Keratinocyte (primary cell): Measurements from ENCODE around the gene RIMS1. TPM values are rescaled to one million over a fixed set of nuclear protein-coding genes. Genes with fewer than 3 reads are reported as not detected.

ENCODE experiments used
- DNase-seq: peaks from one replicate; pipeline ENCODE4 v3.0.0-alpha.2; 2011; ENCODE audit warnings: low read depth, missing footprints, low spot score
- FAIRE-seq: peaks from 2 replicates; lab custom pipeline; 2011; peaks lifted over from hg19 to GRCh38; lab: Jason Lieb, UNC
- H2AFZ ChIP-seq: 2 replicates; pipeline ENCODE4 v1.6.0; 2012; ENCODE audit warnings: low read length, control low read depth, inconsistent platforms; ENCODE audit not compliant: control insufficient read depth
- H3K27ac ChIP-seq: 2 replicates; pipeline ENCODE4 v1.5.1; 2011; ENCODE audit warnings: low read length; ENCODE audit not compliant: control insufficient read depth, insufficient read depth
- H3K27me3 ChIP-seq: 3 replicates; pipeline ENCODE4 v1.6.0; 2011; ENCODE audit warnings: low read length; ENCODE audit not compliant: control insufficient read depth, insufficient read depth; ENCODE audit errors: extremely low read depth
- H3K36me3 ChIP-seq, 2 experiments: 2 replicates in 1 of 2; 3 replicates in 1 of 2; pipeline ENCODE4 v1.5.1; 2011; ENCODE audit warnings: low read length in 2 of 2, mild to moderate bottlenecking in 1 of 2; ENCODE audit not compliant: control insufficient read depth in 2 of 2, insufficient read depth in 2 of 2; ENCODE audit errors: extremely low read depth in 1 of 2
- H3K4me1 ChIP-seq: 3 replicates; pipeline ENCODE4 v1.5.1; 2011; ENCODE audit warnings: low read length; ENCODE audit not compliant: control insufficient read depth, insufficient read depth; ENCODE audit errors: extremely low read depth
- H3K4me2 ChIP-seq: 3 replicates; pipeline ENCODE4 v1.6.0; 2011; ENCODE audit warnings: low read depth, low read length; ENCODE audit not compliant: control insufficient read depth, insufficient read depth; ENCODE audit errors: extremely low read depth
- H3K4me3 ChIP-seq, 3 experiments: fragments of 200-600 bp in 1 of 3; sonication (generic) in 1 of 3; 2 replicates in 2 of 3; 3 replicates in 1 of 3; pipeline ENCODE4 v1.5.1; 2011 to 2016; ENCODE audit warnings: low read length in 3 of 3, mild to moderate bottlenecking in 3 of 3, control low read depth in 2 of 3, inconsistent platforms in 1 of 3, low read depth in 1 of 3, mixed read lengths in 1 of 3, mixed run types in 1 of 3, moderate library complexity in 1 of 3; ENCODE audit not compliant: control insufficient read depth in 2 of 3, insufficient read depth in 2 of 3; ENCODE audit errors: extremely low read depth in 1 of 3
- H3K79me2 ChIP-seq: 2 replicates; pipeline ENCODE4 v1.6.0; 2012; ENCODE audit warnings: low read length; ENCODE audit not compliant: control insufficient read depth, insufficient read depth
- H3K9ac ChIP-seq: 3 replicates; pipeline ENCODE4 v1.6.0; 2011; ENCODE audit warnings: low read length; ENCODE audit not compliant: control insufficient read depth, insufficient read depth; ENCODE audit errors: extremely low read depth
- H3K9me1 ChIP-seq: 3 replicates; pipeline ENCODE4 v1.6.0; 2011; ENCODE audit warnings: low read length; ENCODE audit not compliant: control insufficient read depth, insufficient read depth; ENCODE audit errors: extremely low read depth
- H3K9me3 ChIP-seq: 2 replicates; pipeline ENCODE4 v1.5.1; 2012; ENCODE audit warnings: low read depth, low read length; ENCODE audit not compliant: control insufficient read depth
- H4K20me1 ChIP-seq: 3 replicates; pipeline ENCODE4 v1.6.0; 2011; ENCODE audit warnings: low read length; ENCODE audit not compliant: control insufficient read depth, insufficient read depth; ENCODE audit errors: extremely low read depth
- CTCF ChIP-seq, 3 experiments: IDR thresholded peaks in 1 of 3; conservative IDR thresholded peaks in 1 of 3; optimal IDR thresholded peaks in 1 of 3; 2 replicates in 2 of 3; 3 replicates in 1 of 3; pipeline versions ENCODE3 to v1.5.1; 2011; ENCODE audit warnings: low read length in 3 of 3, mild to moderate bottlenecking in 3 of 3, moderate library complexity in 2 of 3, control low read depth in 1 of 3, inconsistent platforms in 1 of 3; ENCODE audit not compliant: insufficient read depth in 2 of 3; ENCODE audit errors: extremely low read depth in 1 of 3
- EZH2 ChIP-seq: IDR thresholded peaks from one replicate; pipeline ENCODE4 v1.6.1; 2012; ENCODE audit warnings: inconsistent platforms, mild to moderate bottlenecking, low read length, moderate library complexity
- dilution Hi-C: fragments of 300-500 bp; cut with MboI; formaldehyde crosslinking; loops from one replicate; pipeline ENCODE4 v1.7.0; 2020; ENCODE audit warnings: low sequenced_read_pairs; ENCODE audit not compliant: extremely low pct_ligation_motif_present
- polyA plus RNA-seq, 5 experiments: library from polyadenylated mRNA; depleted of rRNA in 3 of 5; stranded (reverse) in 3 of 5; stranded (forward) in 1 of 5; unstranded in 1 of 5; fragments of >200 nt; gene quantifications; 1 replicate in 1 of 5; 2 replicates in 3 of 5; 3 replicates in 1 of 5; pipeline versions ENCODE4 v1.2.1 to v1.2.3, GENCODE V29; 2011 to 2012; ENCODE audit warnings: missing spikeins in 2 of 5, low read depth in 1 of 5, low replicate concordance in 1 of 5

Gene RIMS1
- polyA plus RNA-seq, 1 donor (not counting 4 experiments of a cell fraction or from before 2014, with no cell fraction given): not detected

- dilution Hi-C loops: no loop called here
- FAIRE-seq (no peak), DNase-seq (no peak)
- H4K20me1 ChIP-seq: no peaks in the 10 kb centered on the region
- no peaks in the 10 kb centered on the region for H3K79me2 ChIP-seq
- no peaks in the 10 kb centered on the region for H3K27me3 ChIP-seq
- no peak overlapping the region for H2AFZ ChIP-seq
- H3K4me2 ChIP-seq: no peak overlapping the region
- no peak for TF ChIP-seq EZH2
- TF ChIP-seq CTCF (optimal IDR thresholded peaks at IDR 0.05 in 1 of 3, IDR thresholded peaks at IDR 0.05 in 1 of 3, conservative IDR thresholded peaks at IDR 0.05 in 1 of 3; ENCODE audit: extremely low read depth in 1 of 3, insufficient read depth in 2 of 3, low read length in 3 of 3): no peak
- H3K9ac ChIP-seq: no peak overlapping the region
- H3K9me3 ChIP-seq: no peaks in the 10 kb centered on the region
- H3K27ac ChIP-seq: no peak overlapping the region
- H3K4me1 ChIP-seq: no peaks in the 10 kb centered on the region
- H3K4me3 ChIP-seq: no peak overlapping the region
- H3K9me1 ChIP-seq: no peaks in the 10 kb centered on the region
- no peaks in the 10 kb centered on the region for H3K36me3 ChIP-seq
Measured at GRCh38 chr6:72401865-72402264, 515.5 kb downstream of the RIMS1 start.

- Histone ChIP-seq H3K9ac (no peak overlapping the region), H3K4me1 (no peaks in the 10 kb centered on the region), H3K27ac (no peak overlapping the region), H3K9me3 (no peaks in the 10 kb centered on the region), H3K4me3 (no peak overlapping the region), H3K9me1 (no peaks in the 10 kb centered on the region), H4K20me1 (no peaks in the 10 kb centered on the region), H2AFZ (no peak overlapping the region), H3K36me3 (no peaks in the 10 kb centered on the region), H3K79me2 (no peaks in the 10 kb centered on the region), H3K27me3 (no peaks in the 10 kb centered on the region), H3K4me2 (no peak overlapping the region)
- dilution Hi-C loops: no loop called here
- FAIRE-seq (no peak), DNase-seq (no peak)
- TF ChIP-seq EZH2 (no peak), CTCF (optimal IDR thresholded peaks at IDR 0.05 in 1 of 3, IDR thresholded peaks at IDR 0.05 in 1 of 3, conservative IDR thresholded peaks at IDR 0.05 in 1 of 3; ENCODE audit: extremely low read depth in 1 of 3, insufficient read depth in 2 of 3, low read length in 3 of 3) (no peak)
Measured at GRCh38 chr6:72403413-72403812, 517.1 kb downstream of the RIMS1 start.
